K562 (cell line): ENCODE data around the gene LRFN3. TPM values are rescaled to one million over a fixed set of nuclear protein-coding genes. Genes with fewer than 3 reads are reported as not detected.

Experiments
- BDP1 ChIP-seq: IDR thresholded peaks from 3 replicates; pipeline ENCODE4 v1.6.1; 2011; ENCODE audit not compliant: insufficient read length, insufficient read depth
- BRF1 ChIP-seq: IDR thresholded peaks from 3 replicates; pipeline ENCODE4 v1.6.1; 2011; ENCODE audit warnings: borderline replicate concordance, mild to moderate bottlenecking; ENCODE audit not compliant: insufficient read length; ENCODE audit errors: extremely low read depth
- CHD2 ChIP-seq: IDR thresholded peaks from 2 replicates; pipeline ENCODE4 v1.6.1; 2011; ENCODE audit warnings: low read depth, low read length
- DDX20 ChIP-seq: fragments of 450-650 bp; IDR thresholded peaks from 2 replicates; pipeline ENCODE4 v1.6.1; 2016; ENCODE audit warnings: missing genetic modification characterization, low read depth, mild to moderate bottlenecking, missing compliant biosample characterization, moderate library complexity
- ETS2 ChIP-seq: IDR thresholded peaks from 2 replicates; pipeline ENCODE4 v1.6.1; 2016; ENCODE audit warnings: borderline replicate concordance, missing genetic modification characterization, mild to moderate bottlenecking, moderate library complexity, missing compliant biosample characterization; ENCODE audit not compliant: poor library complexity, severe bottlenecking
- HMG20A ChIP-seq: fragments of 450-650 bp; formaldehyde crosslinking; conservative IDR thresholded peaks from 2 replicates; pipeline ENCODE4 v1.4.0; 2020; ENCODE audit warnings: mild to moderate bottlenecking, mixed read lengths
- MNT ChIP-seq, 2 experiments: fragments of 450-650 bp; conservative IDR thresholded peaks; 2 replicates each; pipeline ENCODE4 v1.6.1; 2017; ENCODE audit warnings: mild to moderate bottlenecking in 2 of 2, moderate library complexity in 2 of 2
- PHF21A ChIP-seq: fragments of 450-650 bp; IDR thresholded peaks from 2 replicates; pipeline ENCODE4 v1.6.1; 2017; ENCODE audit warnings: low read depth, borderline replicate concordance
- RBM22 ChIP-seq: fragments of 200-400 bp; formaldehyde crosslinking; IDR thresholded peaks from 2 replicates; pipeline ENCODE4 v1.6.1; 2018; ENCODE audit warnings: low read length, low read depth; ENCODE audit not compliant: poor library complexity, severe bottlenecking
- SMAD3 ChIP-seq: fragments of 450-650 bp; formaldehyde crosslinking; conservative IDR thresholded peaks from 2 replicates; pipeline ENCODE4 v1.4.0; 2020; ENCODE audit warnings: mild to moderate bottlenecking
- SMARCA5 ChIP-seq: fragments of 450-650 bp; IDR thresholded peaks from 2 replicates; pipeline ENCODE4 v1.6.1; 2016
- SMARCC2 ChIP-seq: fragments of 450-650 bp; IDR thresholded peaks from 2 replicates; pipeline ENCODE4 v1.6.1; 2017; ENCODE audit warnings: antibody characterized with exemption, moderate library complexity, mild to moderate bottlenecking, low read depth
- TBL1XR1 ChIP-seq, 2 experiments: IDR thresholded peaks; 2 replicates each; pipeline ENCODE4 v1.6.1; 2012; ENCODE audit warnings: improper control_type of control experiment in 2 of 2, low read length in 2 of 2, mild to moderate bottlenecking in 1 of 2
- YY1 ChIP-seq, 3 experiments: IDR thresholded peaks; 2 replicates each; pipeline ENCODE4 v1.6.1; 2011; ENCODE audit warnings: low read length in 2 of 3, mild to moderate bottlenecking in 2 of 3, moderate library complexity in 2 of 3, borderline replicate concordance in 1 of 3, control low read depth in 1 of 3, low read depth in 1 of 3; ENCODE audit not compliant: insufficient read depth in 3 of 3, insufficient replicate concordance in 2 of 3, control insufficient read depth in 1 of 3, insufficient read length in 1 of 3; ENCODE audit errors: extremely low read depth in 1 of 3
- ZBTB7A ChIP-seq: IDR thresholded peaks from 2 replicates; pipeline ENCODE4 v1.6.1; 2011; ENCODE audit warnings: low read depth, mild to moderate bottlenecking, low read length, moderate library complexity, borderline replicate concordance; ENCODE audit not compliant: control insufficient read depth
- ZNF175 ChIP-seq: fragments of 200-800 bp; sonication (Bioruptor generic); IDR thresholded peaks from 2 replicates; pipeline ENCODE4 v1.6.1; 2016; ENCODE audit warnings: low read depth, mild to moderate bottlenecking, missing genetic modification characterization, missing compliant biosample characterization
- ZNF23 ChIP-seq: fragments of 250-450 bp; sonication (Bioruptor Pico); IDR thresholded peaks from 2 replicates; pipeline ENCODE4 v1.4.0; 2020; ENCODE audit warnings: mild to moderate bottlenecking
- ZNF707 ChIP-seq: fragments of 250-450 bp; sonication (Bioruptor Pico); conservative IDR thresholded peaks from 2 replicates; pipeline ENCODE4 v1.8.0; 2022; ENCODE audit warnings: inconsistent platforms, mild to moderate bottlenecking, moderate library complexity
- polyA plus RNA-seq, 8 experiments: library from polyadenylated mRNA; depleted of rRNA in 4 of 8; stranded (reverse) in 5 of 8; unstranded in 3 of 8; fragments of >200 nt; fragmentation: Nextera tagmentation in 2 of 8; fragmentation: Illumina TruSeq in 1 of 8; extraction: Ambion mirVana in 2 of 8; extraction: Trizol in 1 of 8; gene quantifications; 2 replicates each; pipeline versions ENCODE4 v1.2.1 to v1.2.3, GENCODE V29; 2011 to 2014; ENCODE audit warnings: inconsistent platforms in 1 of 8, missing spikeins in 1 of 8
- total RNA-seq, 7 experiments: library from RNA; depleted of rRNA in 6 of 7; stranded (reverse); fragments of >200 nt in 6 of 7; fragmentation: Illumina TruSeq in 2 of 7; extraction: Trizol in 2 of 7; gene quantifications; 2 replicates each; pipeline versions ENCODE4 v1.2.1 to v1.2.3, GENCODE V29; 2011 to 2021; ENCODE audit warnings: low replicate concordance in 1 of 7
- TF ChIP-seq, protein P1 (sequence below): fragments of 250-450 bp; sonication (Bioruptor Pico); IDR thresholded peaks from 2 replicates; pipeline ENCODE4 v1.8.0; 2022; ENCODE audit warnings: moderate library complexity, mild to moderate bottlenecking, inconsistent platforms
- TF ChIP-seq, protein P2 (sequence below): fragments of 450-650 bp; IDR thresholded peaks from one replicate; pipeline ENCODE4 v1.6.1; 2018; ENCODE audit warnings: mild to moderate bottlenecking, moderate library complexity; ENCODE audit not compliant: partially characterized antibody
- TF ChIP-seq, protein P3 (sequence below): fragments of 250-450 bp; sonication (Bioruptor Pico); IDR thresholded peaks from 2 replicates; pipeline ENCODE4 v1.9.0; 2021; ENCODE audit warnings: mild to moderate bottlenecking, inconsistent platforms

The LRFN3 gene
- total and polyA plus RNA-seq, 9 of the 15 experiments (the other 6 are each of a cell fraction or from before 2014, with no cell fraction given) = 0.03 to 0.12 (median 0.11) TPM; not detected in 6

DNA sequence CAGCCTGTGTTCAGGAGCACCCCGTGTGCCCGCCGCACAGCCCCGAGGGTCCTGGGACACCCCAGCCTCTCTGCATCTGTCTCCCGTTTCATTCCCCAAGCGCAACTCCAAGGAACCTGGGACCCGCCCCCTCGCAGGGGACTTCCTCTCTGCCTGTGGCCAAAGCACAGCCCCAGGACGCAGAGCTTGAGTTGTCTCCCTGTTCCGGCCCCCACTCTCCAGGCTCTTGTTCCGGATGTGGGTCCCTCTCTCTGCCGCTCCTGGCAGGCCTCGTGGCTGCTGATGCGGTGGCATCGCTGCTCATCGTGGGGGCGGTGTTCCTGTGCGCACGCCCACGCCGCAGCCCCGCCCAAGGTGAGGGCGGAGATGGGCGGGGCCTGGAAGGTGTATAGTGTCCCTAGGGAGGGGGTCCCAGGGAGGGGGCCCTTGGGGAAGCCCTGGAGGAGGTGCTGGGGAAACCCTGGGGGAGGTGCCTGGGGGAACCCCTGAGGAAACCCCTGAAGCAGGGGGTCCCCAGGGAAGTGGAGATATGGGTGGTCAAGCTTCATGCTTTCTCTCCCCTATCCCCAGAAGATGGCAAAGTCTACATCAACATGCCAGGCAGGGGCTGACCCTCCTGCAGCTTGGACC is 32.5 kb upstream of the LRFN3 start (continued):
- TF ChIP-seq SMARCA5 (no peak), BDP1 (no peak), SMARCC2 (no peak), HMG20A (CRISPR knock-in tag) (no peak), ETS2 (tag) (no peak), ZNF23 (CRISPR knock-in tag) (no peak), ZNF707 (CRISPR knock-in tag) (no peak), SMAD3 (CRISPR knock-in tag) (no peak), PHF21A (no peak), MNT (conservative IDR thresholded peaks at IDR 0.05) (peak; percentile 74 to 87), RBM22 (no peak), ZBTB7A (peak; percentile 77), DDX20 (no peak), BRF1 (no peak), ZNF175 (no peak), YY1 (IDR thresholded peaks at IDR 0.05; ENCODE audit: borderline replicate concordance in 1 of 3, control insufficient read depth in 1 of 3, extremely low read depth in 1 of 3, insufficient read depth in 3 of 3, insufficient read length in 1 of 3, insufficient replicate concordance in 2 of 3, low read depth in 1 of 3, low read length in 2 of 3) (no peak), CHD2 (no peak), TBL1XR1 (IDR thresholded peaks at IDR 0.05; ENCODE audit: low read length in 2 of 2) (0 out of 4 replicates have a peak, but pooled peaks of 1 of the 2 experiments have one; percentile 12)
- TF ChIP-seq, protein P1, sequence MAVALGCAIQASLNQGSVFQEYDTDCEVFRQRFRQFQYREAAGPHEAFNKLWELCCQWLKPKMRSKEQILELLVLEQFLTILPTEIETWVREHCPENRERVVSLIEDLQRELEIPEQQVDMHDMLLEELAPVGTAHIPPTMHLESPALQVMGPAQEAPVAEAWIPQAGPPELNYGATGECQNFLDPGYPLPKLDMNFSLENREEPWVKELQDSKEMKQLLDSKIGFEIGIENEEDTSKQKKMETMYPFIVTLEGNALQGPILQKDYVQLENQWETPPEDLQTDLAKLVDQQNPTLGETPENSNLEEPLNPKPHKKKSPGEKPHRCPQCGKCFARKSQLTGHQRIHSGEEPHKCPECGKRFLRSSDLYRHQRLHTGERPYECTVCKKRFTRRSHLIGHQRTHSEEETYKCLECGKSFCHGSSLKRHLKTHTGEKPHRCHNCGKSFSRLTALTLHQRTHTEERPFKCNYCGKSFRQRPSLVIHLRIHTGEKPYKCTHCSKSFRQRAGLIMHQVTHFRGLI (CRISPR knock-in tag) = no peak
- TF ChIP-seq, protein P2, sequence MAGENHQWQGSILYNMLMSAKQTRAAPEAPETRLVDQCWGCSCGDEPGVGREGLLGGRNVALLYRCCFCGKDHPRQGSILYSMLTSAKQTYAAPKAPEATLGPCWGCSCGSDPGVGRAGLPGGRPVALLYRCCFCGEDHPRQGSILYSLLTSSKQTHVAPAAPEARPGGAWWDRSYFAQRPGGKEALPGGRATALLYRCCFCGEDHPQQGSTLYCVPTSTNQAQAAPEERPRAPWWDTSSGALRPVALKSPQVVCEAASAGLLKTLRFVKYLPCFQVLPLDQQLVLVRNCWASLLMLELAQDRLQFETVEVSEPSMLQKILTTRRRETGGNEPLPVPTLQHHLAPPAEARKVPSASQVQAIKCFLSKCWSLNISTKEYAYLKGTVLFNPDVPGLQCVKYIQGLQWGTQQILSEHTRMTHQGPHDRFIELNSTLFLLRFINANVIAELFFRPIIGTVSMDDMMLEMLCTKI = no peak
- TF ChIP-seq, protein P3, sequence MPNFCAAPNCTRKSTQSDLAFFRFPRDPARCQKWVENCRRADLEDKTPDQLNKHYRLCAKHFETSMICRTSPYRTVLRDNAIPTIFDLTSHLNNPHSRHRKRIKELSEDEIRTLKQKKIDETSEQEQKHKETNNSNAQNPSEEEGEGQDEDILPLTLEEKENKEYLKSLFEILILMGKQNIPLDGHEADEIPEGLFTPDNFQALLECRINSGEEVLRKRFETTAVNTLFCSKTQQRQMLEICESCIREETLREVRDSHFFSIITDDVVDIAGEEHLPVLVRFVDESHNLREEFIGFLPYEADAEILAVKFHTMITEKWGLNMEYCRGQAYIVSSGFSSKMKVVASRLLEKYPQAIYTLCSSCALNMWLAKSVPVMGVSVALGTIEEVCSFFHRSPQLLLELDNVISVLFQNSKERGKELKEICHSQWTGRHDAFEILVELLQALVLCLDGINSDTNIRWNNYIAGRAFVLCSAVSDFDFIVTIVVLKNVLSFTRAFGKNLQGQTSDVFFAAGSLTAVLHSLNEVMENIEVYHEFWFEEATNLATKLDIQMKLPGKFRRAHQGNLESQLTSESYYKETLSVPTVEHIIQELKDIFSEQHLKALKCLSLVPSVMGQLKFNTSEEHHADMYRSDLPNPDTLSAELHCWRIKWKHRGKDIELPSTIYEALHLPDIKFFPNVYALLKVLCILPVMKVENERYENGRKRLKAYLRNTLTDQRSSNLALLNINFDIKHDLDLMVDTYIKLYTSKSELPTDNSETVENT = no peak
